Calu3 (cell line): Measurements from ENCODE around the gene DPH7. TPM values are rescaled to one million over a fixed set of nuclear protein-coding genes. Genes with fewer than 3 reads are reported as not detected.

Experiments
- BruUV-seq: library from RNA; stranded (reverse); fragments of 400-500 nt; replicated peaks from 2 replicates; lab custom pipeline; 2021; lab: Mats Ljungman, UMichigan
- CTCF ChIA-PET: fragments of 300-600 bp; sonication (Branson Sonifier 250); formaldehyde crosslinking; loops from one replicate; lab custom pipeline; 2022; ENCODE audit warnings: antibody characterized with exemption; lab: Charles Lee
- DNase-seq: peaks from one replicate; pipeline ENCODE4 v3.0.0; 2022
- H3K27ac Mint-ChIP-seq: one replicate; pipeline ENCODE4 v1.8.0; 2022; ENCODE audit warnings: mixed read lengths; ENCODE audit not compliant: unreplicated experiment
- H3K27me3 Mint-ChIP-seq: one replicate; pipeline ENCODE4 v1.8.0; 2022; ENCODE audit warnings: mixed read lengths; ENCODE audit not compliant: unreplicated experiment
- H3K36me3 Mint-ChIP-seq: one replicate; pipeline ENCODE4 v1.8.0; 2022; ENCODE audit warnings: mild to moderate bottlenecking, moderate library complexity, mixed read lengths; ENCODE audit not compliant: insufficient read depth, unreplicated experiment
- H3K4me1 Mint-ChIP-seq: one replicate; pipeline ENCODE4 v1.8.0; 2022; ENCODE audit warnings: mild to moderate bottlenecking, low read depth, mixed read lengths; ENCODE audit not compliant: unreplicated experiment
- H3K4me3 Mint-ChIP-seq: one replicate; pipeline ENCODE4 v1.8.0; 2022; ENCODE audit warnings: mild to moderate bottlenecking, low read depth, moderate library complexity, mixed read lengths; ENCODE audit not compliant: unreplicated experiment
- H3K9me3 Mint-ChIP-seq: one replicate; pipeline ENCODE4 v1.8.0; 2022; ENCODE audit warnings: low read depth, mixed read lengths; ENCODE audit not compliant: unreplicated experiment
- CTCF ChIP-seq: fragments of 200-600 bp; IDR thresholded peaks from one replicate; pipeline ENCODE4 v1.8.0; 2022; ENCODE audit warnings: antibody characterized with exemption; ENCODE audit not compliant: unreplicated experiment
- intact Hi-C: fragments of 100-400 bp; cut with micrococcal nuclease; formaldehyde crosslinking; loops from one replicate; pipeline ENCODE4 v1.10.0; 2022; ENCODE audit not compliant: unreplicated experiment
- total RNA-seq: library from RNA; stranded (reverse); gene quantifications from 2 replicates; pipeline ENCODE4 v1.2.3, GENCODE V29; 2022

Gene DPH7
- total RNA-seq, 1 experiment from 2014 or later = 30.2 TPM

- no peak for TF ChIP-seq CTCF
- Mint-ChIP-seq H3K4me3 (no peak overlapping the region), H3K27me3 (no peaks in the 10 kb centered on the region), H3K36me3 (peaks cover 31% of the 10 kb centered on the region), H3K27ac (no peak overlapping the region), H3K9me3 (no peaks in the 10 kb centered on the region), H3K4me1 (peaks cover 7% of the 10 kb centered on the region)
- intact Hi-C loops = no loop called here
- DNase-seq = no peak
- CTCF ChIA-PET = no interaction called here
- no TSS peak for BruUV-seq
Measured at GRCh38 chr9:137583347-137583746, 4.6 kb upstream of the DPH7 start.

DNA sequence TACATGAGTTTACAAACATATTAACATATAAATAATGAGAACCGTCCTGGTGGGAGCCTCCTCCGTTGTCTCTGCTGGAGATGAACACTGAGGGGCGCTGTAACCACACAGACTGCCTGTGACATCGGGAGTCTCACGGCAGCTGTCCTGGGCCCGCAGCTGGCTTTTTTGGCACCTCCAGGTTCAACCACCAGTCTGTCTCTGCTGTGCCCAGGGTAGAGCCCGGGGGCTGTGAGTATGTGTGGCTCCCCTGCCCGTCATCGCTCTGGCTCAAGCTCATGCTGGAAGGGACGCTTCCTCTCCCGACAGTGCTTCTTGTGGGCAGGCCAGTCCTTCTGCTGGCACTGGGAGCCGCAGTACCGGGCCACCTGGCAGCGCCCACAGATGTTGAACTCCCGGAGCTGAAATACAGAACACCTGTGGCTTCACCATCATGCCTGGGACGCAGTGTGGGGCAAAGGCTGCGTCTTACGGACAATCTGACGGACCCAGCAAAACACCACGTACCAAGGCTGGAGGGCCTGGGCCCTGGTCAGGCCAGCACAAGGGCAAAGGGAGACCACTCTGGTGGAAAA is 3.6 kb upstream of the DPH7 start:
- intact Hi-C loops = no loop called here
- H3K9me3 Mint-ChIP-seq = no peaks in the 10 kb centered on the region
- H3K27me3 Mint-ChIP-seq = no peaks in the 10 kb centered on the region
- H3K27ac Mint-ChIP-seq = no peak overlapping the region
- no peaks in the 10 kb centered on the region for H3K4me1 Mint-ChIP-seq
- CTCF ChIA-PET = no interaction called here
- no TSS peak for BruUV-seq
- no peak for TF ChIP-seq CTCF
- H3K36me3 Mint-ChIP-seq = peaks cover 35% of the 10 kb centered on the region
- H3K4me3 Mint-ChIP-seq = no peak overlapping the region
- DNase-seq = no peak

- H3K4me1 Mint-ChIP-seq = no peaks in the 10 kb centered on the region
- no peaks in the 10 kb centered on the region for H3K9me3 Mint-ChIP-seq
- BruUV-seq = no TSS peak
- H3K27me3 Mint-ChIP-seq = no peaks in the 10 kb centered on the region
- CTCF ChIA-PET = no interaction called here
- no peak for TF ChIP-seq CTCF
- peaks cover 36% of the 10 kb centered on the region for H3K36me3 Mint-ChIP-seq
- intact Hi-C loops = no loop called here
- no peak overlapping the region for H3K4me3 Mint-ChIP-seq
- no peak for DNase-seq
- H3K27ac Mint-ChIP-seq = no peak overlapping the region
Measured at GRCh38 chr9:137581361-137582285, 2.9 kb upstream of the DPH7 start.

- Mint-ChIP-seq H3K9me3 (no peaks in the 10 kb centered on the region), H3K27me3 (no peaks in the 10 kb centered on the region), H3K4me1 (no peaks in the 10 kb centered on the region), H3K27ac (no peak overlapping the region), H3K4me3 (no peak overlapping the region), H3K36me3 (peaks cover 30% of the 10 kb centered on the region)
- DNase-seq = no peak
- CTCF ChIA-PET = no interaction called here
- no peak for TF ChIP-seq CTCF
- no TSS peak for BruUV-seq
- intact Hi-C loops = no loop called here
Measured at GRCh38 chr9:137580954-137581322, 2.2 kb upstream of the DPH7 start.
